NCI-H2081 treated with DMSO at 0.1 percent for 48 hours (cell line): ENCODE data around the gene SH3RF2.
"Not testable (repeated sequence)": the region's sequence is repeated elsewhere in the genome, so short reads cannot be mapped to it uniquely, and the experiment has no call there.

ENCODE experiments used
- DNase-seq: peaks from one replicate; lab custom pipeline; 2025; lab: John Stamatoyannopoulos, UW

SH3RF2 gene

GRCh38 chr5:145979270-145980223 is 43.2 kb downstream of the SH3RF2 start:
- DNase-seq: no peak

DNA sequence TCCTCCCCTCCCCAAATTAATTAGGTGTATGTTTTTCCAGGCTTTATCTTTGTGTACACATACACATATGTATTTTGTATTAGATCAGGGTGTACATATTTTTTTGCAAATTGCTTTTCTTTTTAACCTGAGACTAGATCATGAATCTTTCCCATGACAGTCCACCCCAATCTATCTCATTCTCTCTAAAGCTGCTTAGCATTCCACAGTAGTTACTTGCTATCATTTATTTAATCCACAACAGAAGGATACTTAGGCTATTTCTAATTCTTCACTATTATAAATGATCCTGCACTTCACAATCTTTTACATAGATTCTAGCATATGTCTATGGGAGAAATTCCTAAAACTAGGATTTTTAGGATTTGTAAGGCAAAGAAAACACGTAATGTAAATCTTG is 43.9 kb downstream of the SH3RF2 start:
- DNase-seq: no peak

GRCh38 chr5:145980718-145981117 is 44.3 kb downstream of the SH3RF2 start:
- DNase-seq: no peak

DNA sequence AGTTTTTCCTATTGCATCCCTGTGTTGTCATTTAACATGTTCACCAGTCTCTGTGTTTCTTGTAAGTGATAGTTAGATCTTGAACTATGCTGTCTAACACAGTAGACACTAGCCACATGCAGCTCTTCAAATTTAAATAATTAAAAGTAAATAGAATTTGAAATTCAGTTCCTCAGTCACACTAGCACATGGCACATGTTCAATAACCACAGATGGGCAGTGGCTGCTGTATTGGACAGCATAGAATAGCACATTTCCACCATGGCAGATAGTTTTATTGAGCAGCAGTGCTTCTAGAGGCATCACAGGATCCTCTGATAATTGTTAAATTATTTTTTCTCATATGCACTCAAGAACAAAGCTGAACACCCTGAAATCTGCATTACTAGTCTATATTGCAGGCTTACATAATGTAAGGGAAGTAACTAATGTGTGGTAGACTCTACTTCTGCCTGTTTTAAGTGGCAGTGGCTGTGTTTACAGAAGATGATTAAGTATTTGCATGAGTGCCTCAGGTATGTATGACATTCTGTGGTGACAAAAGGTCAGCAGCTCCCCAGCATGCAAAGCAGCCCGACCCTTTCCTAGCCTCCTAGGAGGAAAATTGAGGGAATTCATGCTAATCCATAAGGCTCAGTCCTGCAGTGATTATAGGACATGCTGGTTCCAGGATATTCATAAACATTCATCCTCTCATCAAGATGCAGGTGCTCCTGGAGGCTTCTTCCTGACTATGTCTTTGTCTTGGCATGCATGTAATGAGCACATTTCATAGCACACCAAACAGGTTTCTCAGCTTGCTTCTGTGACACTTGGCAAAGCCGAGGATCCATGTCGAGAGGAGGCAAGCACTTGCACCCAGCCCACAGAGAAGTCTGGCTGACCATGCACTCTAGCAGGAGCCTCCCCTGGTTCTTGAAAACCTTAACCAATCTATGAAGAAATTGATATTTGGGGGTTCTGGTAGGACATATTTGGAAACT is 45.5 kb downstream of the SH3RF2 start:
- no peak for DNase-seq

GRCh38 chr5:145982572-145983318 is 46.4 kb downstream of the SH3RF2 start:
- DNase-seq: no peak

DNA sequence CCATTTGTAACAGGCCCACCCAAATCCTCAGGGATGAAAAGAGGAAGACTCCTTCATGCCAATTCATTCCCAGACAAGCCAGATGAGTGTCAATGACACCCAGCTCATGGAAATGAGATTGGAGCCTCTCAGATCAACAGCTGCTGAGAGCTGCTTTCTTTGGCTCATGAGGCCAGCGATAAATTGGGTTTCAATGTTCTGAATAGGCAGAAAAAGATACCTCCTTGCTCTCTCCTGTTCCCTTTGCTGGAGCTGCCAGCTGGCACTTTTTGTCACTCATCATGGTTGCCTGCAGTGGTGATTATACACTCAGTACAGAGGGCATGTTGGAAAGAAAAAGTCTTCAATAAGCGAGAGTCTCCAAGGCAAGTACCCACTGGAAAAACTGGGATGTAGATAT is 47.1 kb downstream of the SH3RF2 start:
- no peak for DNase-seq

DNA sequence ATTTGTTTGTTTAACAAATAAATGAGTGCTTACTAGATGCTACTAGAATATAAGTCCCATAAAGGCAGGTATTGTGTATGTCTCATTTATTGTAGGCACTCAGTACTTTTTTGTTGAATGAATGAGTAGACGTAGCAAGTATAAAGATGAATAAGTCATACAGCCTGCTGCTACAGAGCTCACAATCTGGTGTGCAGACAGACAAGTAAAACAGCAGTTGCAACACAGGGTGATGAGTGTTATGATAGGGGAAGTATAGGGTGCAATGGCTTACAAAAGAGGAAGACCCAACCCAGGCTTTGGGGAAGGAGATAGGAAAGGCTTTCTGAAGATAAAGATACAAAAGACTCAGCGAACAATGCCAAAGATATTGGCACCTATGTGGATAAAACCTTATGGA is 47.7 kb downstream of the SH3RF2 start:
- DNase-seq: no peak

DNA sequence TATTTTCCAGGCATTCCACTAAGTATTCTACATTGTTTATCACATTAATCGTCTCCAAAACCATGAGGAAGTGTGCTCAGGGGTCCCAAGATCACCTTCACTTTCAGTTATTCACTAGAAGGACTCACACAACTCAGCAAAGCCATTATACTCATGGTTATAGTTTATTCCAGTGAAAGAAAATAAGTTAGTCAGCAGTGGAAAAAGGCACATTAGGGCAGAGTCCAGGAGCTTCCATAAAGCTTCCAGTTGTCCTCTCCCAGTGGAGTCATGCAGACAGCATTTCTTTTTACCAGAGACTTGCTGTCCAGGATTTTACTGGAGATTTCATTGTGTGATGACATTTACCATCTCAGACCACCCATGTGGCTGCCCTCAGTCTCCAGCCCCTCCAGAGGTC is 51.5 kb downstream of the SH3RF2 start:
- DNase-seq: no peak

DNA sequence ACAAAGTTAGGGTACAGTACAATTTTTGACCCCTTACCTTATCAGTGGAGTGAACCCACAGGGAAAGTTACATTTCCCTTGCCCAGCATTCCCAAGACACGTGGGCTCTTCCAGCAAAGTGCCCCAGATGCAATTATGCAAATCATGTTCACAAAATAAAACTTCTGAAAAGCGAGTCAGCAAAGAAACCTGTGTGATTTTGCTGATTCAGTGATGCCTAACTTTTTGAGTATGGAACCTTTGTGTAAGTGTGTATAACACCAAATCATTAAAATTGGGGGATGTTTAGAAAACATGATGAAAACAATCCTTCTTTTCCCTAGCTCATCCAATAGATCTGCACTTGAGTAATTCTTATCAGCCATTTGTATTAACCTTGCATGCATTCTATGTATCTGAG is 52.6 kb downstream of the SH3RF2 start:
- DNase-seq: no peak

- no peak for DNase-seq
Measured at GRCh38 chr5:145989428-145989827, 53.0 kb downstream of the SH3RF2 start.

- DNase-seq: no peak
Measured at GRCh38 chr5:145990170-145990569, 53.8 kb downstream of the SH3RF2 start.

- no peak for DNase-seq
Measured at GRCh38 chr5:145991044-145991575, 54.7 kb downstream of the SH3RF2 start.

- DNase-seq: not testable (repeated sequence)
Measured at GRCh38 chr5:145993538-145993937, 57.2 kb downstream of the SH3RF2 start.

DNA sequence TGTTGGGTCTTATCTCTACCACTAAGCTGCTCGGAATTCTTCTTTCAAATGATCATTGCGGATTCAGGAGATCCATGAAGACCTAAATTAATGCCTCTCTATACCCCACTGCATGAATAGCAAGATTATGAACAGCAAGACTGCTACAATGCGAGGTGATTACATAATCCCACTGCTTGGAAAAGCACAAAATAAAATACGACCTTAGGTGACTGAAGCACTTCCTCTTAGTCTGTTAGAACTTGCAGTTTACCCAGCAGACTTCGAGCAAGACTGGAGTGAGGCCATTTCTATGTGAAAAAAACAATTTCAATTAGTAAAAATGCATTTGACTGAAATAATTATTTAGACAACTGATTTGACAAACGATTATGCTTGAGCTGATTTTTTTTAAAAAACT is 59.8 kb downstream of the SH3RF2 start:
- no peak for DNase-seq

GRCh38 chr5:145999208-145999607 is 62.8 kb downstream of the SH3RF2 start:
- DNase-seq: no peak

DNA sequence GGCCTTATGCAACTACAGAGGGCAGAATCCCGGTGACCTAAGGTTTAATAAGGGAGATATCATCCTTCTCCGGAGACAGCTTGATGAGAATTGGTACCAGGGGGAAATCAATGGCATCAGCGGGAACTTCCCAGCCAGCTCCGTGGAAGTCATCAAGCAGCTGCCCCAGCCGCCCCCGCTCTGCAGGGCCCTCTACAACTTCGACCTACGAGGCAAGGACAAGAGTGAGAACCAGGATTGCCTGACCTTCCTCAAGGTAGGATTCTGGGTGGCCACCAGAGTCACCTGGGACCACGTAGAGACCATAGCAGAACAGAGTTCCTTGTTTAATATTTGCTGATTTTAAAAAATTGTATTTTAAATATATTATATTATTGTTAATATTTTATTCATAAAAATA is 63.7 kb downstream of the SH3RF2 start:
- DNase-seq: no peak

- no peak for DNase-seq
Measured at GRCh38 chr5:146001544-146002190, 65.3 kb downstream of the SH3RF2 start.

DNA sequence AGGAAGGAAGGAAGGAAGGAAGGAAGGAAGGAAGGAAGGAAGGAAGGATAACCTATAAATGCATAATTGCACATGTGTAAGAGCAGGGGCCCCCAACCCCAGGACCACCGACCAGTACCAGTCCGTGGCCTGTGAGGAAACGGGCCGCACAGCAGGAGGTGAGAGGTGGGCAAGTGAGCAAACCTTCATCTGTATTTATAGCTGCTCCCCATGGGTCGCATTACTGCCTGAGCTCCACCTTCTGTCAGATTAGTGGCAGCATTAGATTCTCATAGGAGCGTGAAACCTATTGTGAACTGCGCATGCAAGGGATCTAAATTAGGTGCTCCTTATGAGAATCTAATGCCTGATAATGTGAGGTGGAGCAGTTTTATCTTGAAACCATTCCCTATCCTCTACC is 66.1 kb downstream of the SH3RF2 start:
- DNase-seq: no peak

GRCh38 chr5:146003852-146004251 is 67.5 kb downstream of the SH3RF2 start:
- no peak for DNase-seq

DNA sequence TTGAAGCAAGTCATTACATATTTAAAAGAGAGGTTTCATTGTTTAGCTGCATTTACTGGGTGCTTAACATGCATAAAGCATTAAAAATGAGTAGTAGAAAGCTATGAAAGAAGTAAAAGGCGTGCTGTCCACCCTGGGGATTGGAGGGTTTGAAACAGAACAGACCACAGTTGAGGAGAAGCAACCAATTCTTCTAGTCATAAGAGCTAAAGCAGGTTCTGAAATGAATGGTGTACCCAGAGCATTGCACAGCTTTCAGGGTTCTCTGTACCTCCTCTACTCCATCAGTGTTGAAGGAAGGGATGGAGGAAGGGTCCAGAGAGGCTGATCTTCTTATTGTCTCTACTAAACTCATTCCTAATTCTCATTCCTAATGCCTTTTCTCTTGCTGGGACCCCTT is 68.9 kb downstream of the SH3RF2 start:
- DNase-seq: no peak

DNA sequence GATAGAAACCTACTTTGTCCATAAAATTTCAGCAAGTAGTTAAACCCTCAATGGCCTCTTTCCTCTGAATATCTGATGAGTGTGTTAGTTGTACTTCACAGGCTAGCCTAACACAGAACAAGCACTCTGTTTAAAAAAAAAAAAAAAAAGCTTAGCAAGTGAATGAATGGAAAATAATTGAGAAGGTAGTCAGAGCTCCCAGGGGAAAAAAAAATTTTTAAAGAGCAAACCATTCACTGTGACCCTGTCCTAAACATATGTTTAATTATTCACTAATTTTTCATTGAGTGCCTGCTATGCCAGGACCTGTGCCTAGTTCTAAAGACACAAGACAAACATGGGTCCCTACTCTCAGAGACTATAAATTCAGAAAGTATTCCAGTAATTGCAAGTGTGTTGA is 69.3 kb downstream of the SH3RF2 start:
- DNase-seq: no peak
